NB4 (cell line): Measurements from ENCODE around the gene CDK8.

Experiments
- CTCF ChIP-seq: IDR thresholded peaks from one replicate; pipeline ENCODE4 v1.5.1; 2012; ENCODE audit warnings: low read depth, low read length
- POLR2A ChIP-seq: IDR thresholded peaks from 2 replicates; pipeline ENCODE4 v1.6.1; 2011; ENCODE audit warnings: mild to moderate bottlenecking; ENCODE audit not compliant: insufficient read length; ENCODE audit errors: extremely low read depth

GRCh38 chr13:26435646-26436045, 181.7 kb downstream of the CDK8 start:
- no peak for TF ChIP-seq CTCF
- TF ChIP-seq POLR2A = no peak
